Measurements from ENCODE around the gene STXBP6. TPM values are rescaled to one million over a fixed set of nuclear protein-coding genes. Genes with fewer than 3 reads are reported as not detected.

The STXBP6 gene
- total RNA-seq, 1 experiment from 2014 or later: 12.3 TPM

GRCh38 chr14:24892497-24893051 lies 157.4 kb downstream of the STXBP6 start:
- H3F3A ChIP-seq (ENCODE audit: insufficient read depth, low read depth): no peaks in the 10 kb centered on the region
- H3K9me3 ChIP-seq (ENCODE audit: insufficient read depth, low read depth): no peaks in the 10 kb centered on the region
- no peak overlapping the region for H2AFZ ChIP-seq
- CTCF ChIA-PET: no interaction called here
- intact Hi-C loops (cut with micrococcal nuclease; ENCODE audit: unreplicated experiment): no loop called here
- no TSS peak for BruUV-seq (replicated peaks)
- H3K4me3 ChIP-seq: no peak overlapping the region
- POLR2A ChIA-PET (ENCODE audit: unreplicated experiment): no interaction called here
- H3K4me2 ChIP-seq: no peak overlapping the region
- H3K36me3 ChIP-seq (ENCODE audit: low read depth): no peaks in the 10 kb centered on the region
- no peaks in the 10 kb centered on the region for H4K20me1 ChIP-seq (ENCODE audit: insufficient read depth)
- H3K27ac ChIP-seq: no peak overlapping the region
- DNase-seq: no peak
- H3K79me2 ChIP-seq (ENCODE audit: low read depth): no peaks in the 10 kb centered on the region
- H3K27me3 ChIP-seq (ENCODE audit: insufficient read depth, low read depth): no peaks in the 10 kb centered on the region
- H3K9me2 ChIP-seq (ENCODE audit: insufficient read depth): no peaks in the 10 kb centered on the region
- TF ChIP-seq, protein P1, sequence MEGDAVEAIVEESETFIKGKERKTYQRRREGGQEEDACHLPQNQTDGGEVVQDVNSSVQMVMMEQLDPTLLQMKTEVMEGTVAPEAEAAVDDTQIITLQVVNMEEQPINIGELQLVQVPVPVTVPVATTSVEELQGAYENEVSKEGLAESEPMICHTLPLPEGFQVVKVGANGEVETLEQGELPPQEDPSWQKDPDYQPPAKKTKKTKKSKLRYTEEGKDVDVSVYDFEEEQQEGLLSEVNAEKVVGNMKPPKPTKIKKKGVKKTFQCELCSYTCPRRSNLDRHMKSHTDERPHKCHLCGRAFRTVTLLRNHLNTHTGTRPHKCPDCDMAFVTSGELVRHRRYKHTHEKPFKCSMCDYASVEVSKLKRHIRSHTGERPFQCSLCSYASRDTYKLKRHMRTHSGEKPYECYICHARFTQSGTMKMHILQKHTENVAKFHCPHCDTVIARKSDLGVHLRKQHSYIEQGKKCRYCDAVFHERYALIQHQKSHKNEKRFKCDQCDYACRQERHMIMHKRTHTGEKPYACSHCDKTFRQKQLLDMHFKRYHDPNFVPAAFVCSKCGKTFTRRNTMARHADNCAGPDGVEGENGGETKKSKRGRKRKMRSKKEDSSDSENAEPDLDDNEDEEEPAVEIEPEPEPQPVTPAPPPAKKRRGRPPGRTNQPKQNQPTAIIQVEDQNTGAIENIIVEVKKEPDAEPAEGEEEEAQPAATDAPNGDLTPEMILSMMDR (conservative IDR thresholded peaks at IDR 0.05): no peak
- H3K4me1 ChIP-seq (replicated peaks; ENCODE audit: insufficient read depth): no peaks in the 10 kb centered on the region

DNA sequence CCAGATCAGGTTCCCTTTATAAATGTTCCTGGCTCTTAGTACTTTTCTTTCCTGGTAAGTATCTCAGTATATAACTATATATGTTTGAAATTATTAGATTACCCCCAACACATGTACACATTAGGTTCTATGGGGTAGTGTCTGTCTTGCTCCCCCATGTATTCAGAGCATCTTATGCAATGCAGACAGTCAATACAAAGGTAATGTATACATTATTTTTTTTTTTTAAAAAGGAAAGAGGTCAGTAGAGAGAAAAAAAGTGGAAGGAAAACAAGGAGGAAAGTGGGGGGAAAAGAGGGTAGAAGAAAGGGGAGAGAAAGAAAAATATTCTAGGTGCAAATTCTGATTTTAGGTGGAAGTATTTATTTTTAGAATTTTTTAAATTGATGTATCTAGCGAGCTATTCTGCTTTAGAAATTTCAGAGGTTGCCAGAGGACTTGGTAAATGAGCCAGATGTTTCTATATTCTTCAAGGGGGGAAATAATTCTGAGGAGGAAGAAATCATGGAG lies 157.9 kb downstream of the STXBP6 start:
- TF ChIP-seq, protein P1 (conservative IDR thresholded peaks at IDR 0.05): no peak
- no peak for TF ChIP-seq EZH2 (IDR thresholded peaks at IDR 0.05; ENCODE audit: low read depth)
- H3F3A ChIP-seq (ENCODE audit: insufficient read depth, low read depth): no peaks in the 10 kb centered on the region

DNA sequence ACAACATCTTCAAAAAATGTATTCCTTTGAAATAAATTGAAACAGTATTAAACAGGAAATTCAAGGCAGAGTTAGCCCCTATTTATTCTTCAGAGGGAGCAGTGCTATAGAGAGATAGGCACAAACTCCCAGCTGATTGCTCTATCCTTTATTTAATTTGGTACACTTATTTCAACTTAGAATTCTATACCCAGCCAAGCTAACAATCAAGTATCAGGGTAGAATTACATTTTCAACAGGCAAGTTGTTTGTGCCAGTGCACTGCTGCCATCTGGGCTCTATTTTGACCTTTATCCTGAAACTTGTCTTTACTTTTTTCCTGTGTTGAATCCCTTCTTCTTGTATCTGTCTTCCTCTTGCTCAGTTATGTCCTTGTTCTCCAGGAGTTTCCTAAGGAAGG lies 159.2 kb downstream of the STXBP6 start:
- POLR2A ChIA-PET (ENCODE audit: unreplicated experiment): no interaction called here
- CTCF ChIA-PET: no interaction called here
- H3K36me3 ChIP-seq (ENCODE audit: low read depth): no peaks in the 10 kb centered on the region
- no peak overlapping the region for H3K4me2 ChIP-seq
- BruUV-seq (replicated peaks): no TSS peak
- H3F3A ChIP-seq (ENCODE audit: insufficient read depth, low read depth): no peaks in the 10 kb centered on the region
- intact Hi-C loops (cut with micrococcal nuclease; ENCODE audit: unreplicated experiment): no loop called here
- H2AFZ ChIP-seq: no peak overlapping the region
- H3K79me2 ChIP-seq (ENCODE audit: low read depth): no peaks in the 10 kb centered on the region
- no peak for TF ChIP-seq EZH2 (IDR thresholded peaks at IDR 0.05; ENCODE audit: low read depth)
- TF ChIP-seq, protein P1 (conservative IDR thresholded peaks at IDR 0.05): no peak
- H3K9me2 ChIP-seq (ENCODE audit: insufficient read depth): no peaks in the 10 kb centered on the region
- no peaks in the 10 kb centered on the region for H3K9me3 ChIP-seq (ENCODE audit: insufficient read depth, low read depth)
- no peak for DNase-seq
- H3K27me3 ChIP-seq (ENCODE audit: insufficient read depth, low read depth): no peaks in the 10 kb centered on the region
- H3K27ac ChIP-seq: no peak overlapping the region
- no peaks in the 10 kb centered on the region for H4K20me1 ChIP-seq (ENCODE audit: insufficient read depth)
- no peaks in the 10 kb centered on the region for H3K4me1 ChIP-seq (replicated peaks; ENCODE audit: insufficient read depth)
- H3K4me3 ChIP-seq: no peak overlapping the region

More for the DNA sequence above, 157.9 kb downstream of the STXBP6 start:
- no peaks in the 10 kb centered on the region for H3K36me3 ChIP-seq (ENCODE audit: low read depth)
- ChIA-PET CTCF (no interaction called here), POLR2A (ENCODE audit: unreplicated experiment) (no interaction called here)
- no TSS peak for BruUV-seq (replicated peaks)
- DNase-seq: no peak
- no peaks in the 10 kb centered on the region for H4K20me1 ChIP-seq (ENCODE audit: insufficient read depth)
- no peak overlapping the region for H2AFZ ChIP-seq
- H3K27me3 ChIP-seq (ENCODE audit: insufficient read depth, low read depth): no peaks in the 10 kb centered on the region
- no peak overlapping the region for H3K4me3 ChIP-seq
- no peak overlapping the region for H3K4me2 ChIP-seq
- intact Hi-C loops (cut with micrococcal nuclease; ENCODE audit: unreplicated experiment): no loop called here
- no peak overlapping the region for H3K27ac ChIP-seq
- no peaks in the 10 kb centered on the region for H3K9me3 ChIP-seq (ENCODE audit: insufficient read depth, low read depth)
- no peaks in the 10 kb centered on the region for H3K9me2 ChIP-seq (ENCODE audit: insufficient read depth)
- H3K79me2 ChIP-seq (ENCODE audit: low read depth): no peaks in the 10 kb centered on the region
- H3K4me1 ChIP-seq (replicated peaks; ENCODE audit: insufficient read depth): no peaks in the 10 kb centered on the region

All from PC-9 (cell line).